OCI-LY1 (cell line): ENCODE results near the gene RPS21.

ENCODE experiments used
- CTCF ChIP-seq: fragments of 200-600 bp; sonication (generic), shearing (Covaris generic); IDR thresholded peaks from 2 replicates; pipeline ENCODE4 v1.5.1; 2017; ENCODE audit warnings: mild to moderate bottlenecking, antibody characterized with exemption, low read length, moderate library complexity, mixed read lengths
- EZH2 ChIP-seq: fragments of 200-600 bp; sonication (generic), shearing (Covaris generic); IDR thresholded peaks from 2 replicates; pipeline ENCODE4 v1.8.0; 2017; ENCODE audit warnings: borderline replicate concordance, mixed run types, mild to moderate bottlenecking, antibody characterized with exemption, low read length, moderate library complexity, mixed read lengths

- TF ChIP-seq CTCF (no peak), EZH2 (no peak)
Observed at GRCh38 chr20:62347151-62347404, 39.8 kb upstream of the RPS21 start.
